ENCODE results near the gene CHCHD1.

GRCh38 chr10:73819081-73819480 lies 37.2 kb downstream of the CHCHD1 start:
- TF ChIP-seq EP300 (IDR thresholded peaks at IDR 0.05; ENCODE audit: low read depth), result no peak
- no peak for TF ChIP-seq CTCF (IDR thresholded peaks at IDR 0.05)
- TF ChIP-seq POLR2A (IDR thresholded peaks at IDR 0.05), result no peak
- no peak for TF ChIP-seq POLR2AphosphoS5 (IDR thresholded peaks at IDR 0.05)
